MM.1S (cell line): ENCODE measurements around the gene ARHGEF40.

Source experiments
- EZH2 ChIP-seq: fragments of 300-600 bp; sonication (generic); optimal IDR thresholded peaks from 2 replicates; pipeline ENCODE3; 2017; ENCODE audit warnings: low read depth, mild to moderate bottlenecking, antibody characterized with exemption, low read length, mixed read lengths
- EZH2phosphoT487 ChIP-seq: fragments of 300-600 bp; sonication (generic); IDR thresholded peaks from 2 replicates; pipeline ENCODE4 v1.6.1; 2018; ENCODE audit warnings: antibody characterized with exemption, low read length
- TF ChIP-seq, protein P1 (sequence below): fragments of 300-600 bp; sonication (generic); IDR thresholded peaks from 2 replicates; pipeline ENCODE4 v1.5.1; 2016; ENCODE audit warnings: antibody characterized with exemption, low read length, mixed read lengths

DNA sequence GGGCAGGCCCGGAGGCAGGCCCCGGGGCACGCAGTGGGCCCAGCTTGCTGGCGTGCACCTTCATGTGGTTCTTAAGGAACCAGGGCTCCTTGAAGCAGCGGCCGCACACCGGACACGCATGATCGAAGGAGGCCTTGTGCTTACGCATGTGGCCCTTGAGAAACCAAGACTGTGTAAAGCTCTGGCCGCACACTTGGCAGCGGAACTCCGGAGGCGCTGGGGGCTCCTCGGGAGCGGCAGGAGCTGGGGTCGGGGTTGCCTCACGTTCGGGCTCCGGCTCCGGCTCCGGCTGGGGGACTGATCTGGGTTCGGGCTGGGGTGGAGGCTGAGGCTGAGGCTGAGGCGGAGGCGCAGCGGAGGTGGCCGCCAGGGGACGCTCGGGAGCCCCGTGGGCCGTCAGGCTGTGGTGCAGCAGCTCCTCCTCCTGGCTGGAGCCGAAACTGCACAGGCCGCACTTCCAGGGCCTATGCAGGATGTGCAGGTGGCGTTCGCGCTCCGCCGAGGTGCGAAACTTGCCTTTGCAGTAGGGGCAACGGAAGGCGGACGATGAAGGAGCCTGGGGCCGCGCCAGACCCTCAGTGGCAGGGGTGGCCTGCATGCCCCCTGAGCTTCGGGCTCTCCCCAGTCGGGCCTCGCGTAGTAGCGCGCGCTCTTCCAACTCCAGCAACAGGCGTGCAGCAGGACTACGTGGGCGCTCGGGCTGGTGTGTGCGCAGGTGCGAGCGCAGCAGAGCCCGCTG is 22.3 kb downstream of the ARHGEF40 start:
- TF ChIP-seq, protein P1, sequence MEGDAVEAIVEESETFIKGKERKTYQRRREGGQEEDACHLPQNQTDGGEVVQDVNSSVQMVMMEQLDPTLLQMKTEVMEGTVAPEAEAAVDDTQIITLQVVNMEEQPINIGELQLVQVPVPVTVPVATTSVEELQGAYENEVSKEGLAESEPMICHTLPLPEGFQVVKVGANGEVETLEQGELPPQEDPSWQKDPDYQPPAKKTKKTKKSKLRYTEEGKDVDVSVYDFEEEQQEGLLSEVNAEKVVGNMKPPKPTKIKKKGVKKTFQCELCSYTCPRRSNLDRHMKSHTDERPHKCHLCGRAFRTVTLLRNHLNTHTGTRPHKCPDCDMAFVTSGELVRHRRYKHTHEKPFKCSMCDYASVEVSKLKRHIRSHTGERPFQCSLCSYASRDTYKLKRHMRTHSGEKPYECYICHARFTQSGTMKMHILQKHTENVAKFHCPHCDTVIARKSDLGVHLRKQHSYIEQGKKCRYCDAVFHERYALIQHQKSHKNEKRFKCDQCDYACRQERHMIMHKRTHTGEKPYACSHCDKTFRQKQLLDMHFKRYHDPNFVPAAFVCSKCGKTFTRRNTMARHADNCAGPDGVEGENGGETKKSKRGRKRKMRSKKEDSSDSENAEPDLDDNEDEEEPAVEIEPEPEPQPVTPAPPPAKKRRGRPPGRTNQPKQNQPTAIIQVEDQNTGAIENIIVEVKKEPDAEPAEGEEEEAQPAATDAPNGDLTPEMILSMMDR: peak; percentile 97
- no peak for TF ChIP-seq EZH2
- TF ChIP-seq EZH2phosphoT487: no peak
